Right ventricle myocardium superior (tissue), 1 donor: Measurements from ENCODE around the gene P3H1. TPM values are rescaled to one million over a fixed set of nuclear protein-coding genes. Genes with fewer than 3 reads are reported as not detected.
"Not testable (repeated sequence)": the region's sequence is repeated elsewhere in the genome, so short reads cannot be mapped to it uniquely, and the experiment has no call there.

Experiments used
- ATAC-seq: fragments of 200-7000 bp; cut with Tn5 transposase; one replicate; pipeline ENCODE4 v1.9.1; 2020; ENCODE audit warnings: mild to moderate bottlenecking; ENCODE audit not compliant: poor library complexity
- DNase-seq: peaks from one replicate; pipeline ENCODE4 v3.0.0-alpha.2; 2020
- intact Hi-C: fragments of 100-400 bp; cut with DNase I; formaldehyde crosslinking; loops from one replicate; pipeline ENCODE4 v1.11.2; 2022
- total RNA-seq: library from RNA; stranded (reverse); fragmentation: NEBNext Ultra II Directional; extraction: Animal tissue kit (Norgen Biotek cat#: 25700); gene quantifications from one replicate; pipeline ENCODE4 v1.2.1, GENCODE V29; 2021
- donor health status: DM: no; HTN: yes; CAD: no; lungs with severe emphysema.

Gene P3H1
- total RNA-seq, 1 donor from 2014 or later: 6.7 TPM

- DNase-seq (no peak), ATAC-seq (no peak)
- intact Hi-C loops: loop anchor here (5.0 kb wide), 1 partner anchor 296 kb away; no protein-coding TSS in a partner anchor
Observed at GRCh38 chr1:42776502-42776901, 9.7 kb upstream of the P3H1 start.

GRCh38 chr1:42774928-42775526 is 8.2 kb upstream of the P3H1 start:
- DNase-seq: no peak
- intact Hi-C loops: loop anchor here (5.0 kb wide), 1 partner anchor 297 kb away; no protein-coding TSS in a partner anchor
- ATAC-seq: no peak

GRCh38 chr1:42773420-42773819 is 6.6 kb upstream of the P3H1 start:
- DNase-seq (no peak), ATAC-seq (no peak)
- intact Hi-C loops: no loop called here

GRCh38 chr1:42769811-42770210 is 3.0 kb upstream of the P3H1 start:
- ATAC-seq: no peak
- no peak for DNase-seq
- intact Hi-C loops: no loop called here

GRCh38 chr1:42768172-42768571 is 1.3 kb upstream of the P3H1 start:
- no peak for DNase-seq
- intact Hi-C loops: no loop called here
- ATAC-seq: no peak

GRCh38 chr1:42767510-42768000 is 727 bp upstream of the P3H1 start:
- ATAC-seq (peak; percentile 35), DNase-seq (no peak)
- intact Hi-C loops: no loop called here

- intact Hi-C loops: no loop called here
- DNase-seq (peak; percentile 64), ATAC-seq (peak; percentile 22)
Observed at GRCh38 chr1:42765832-42766740, 742 bp downstream of the P3H1 start.

- no peak for ATAC-seq
- DNase-seq: no peak
- intact Hi-C loops: no loop called here
Observed at GRCh38 chr1:42765269-42765668, 1.6 kb downstream of the P3H1 start.

- intact Hi-C loops: no loop called here
- no peak for DNase-seq
- ATAC-seq: no peak
Observed at GRCh38 chr1:42762269-42762668, 4.6 kb downstream of the P3H1 start.

- no peak for DNase-seq
- ATAC-seq: no peak
- intact Hi-C loops: no loop called here
Observed at GRCh38 chr1:42761567-42761966, 5.3 kb downstream of the P3H1 start.

GRCh38 chr1:42759114-42759513 is 7.7 kb downstream of the P3H1 start:
- no peak for ATAC-seq
- no peak for DNase-seq
- intact Hi-C loops: no loop called here

- ATAC-seq (no peak), DNase-seq (no peak)
- intact Hi-C loops: no loop called here
Observed at GRCh38 chr1:42758641-42759040, 8.2 kb downstream of the P3H1 start.

- ATAC-seq (no peak), DNase-seq (no peak)
- intact Hi-C loops: no loop called here
Observed at GRCh38 chr1:42757892-42758275, 8.9 kb downstream of the P3H1 start.

- DNase-seq (no peak), ATAC-seq (peak; percentile 52)
- intact Hi-C loops: no loop called here
Observed at GRCh38 chr1:42756956-42757891, 9.6 kb downstream of the P3H1 start.

GRCh38 chr1:42753070-42753469 is 13.8 kb downstream of the P3H1 start:
- DNase-seq (no peak), ATAC-seq (no peak)
- intact Hi-C loops: no loop called here

- intact Hi-C loops: no loop called here
- no peak for ATAC-seq
- no peak for DNase-seq
Observed at GRCh38 chr1:42752284-42752683, 14.5 kb downstream of the P3H1 start.

- intact Hi-C loops, DNase-seq, ATAC-seq: not testable (repeated sequence)
Observed at GRCh38 chr1:42751511-42752070, 15.2 kb downstream of the P3H1 start.

- DNase-seq: no peak
- intact Hi-C loops: no loop called here
Observed at GRCh38 chr1:42750041-42750440, 16.8 kb downstream of the P3H1 start.

More at GRCh38 chr1:42750041-42750440, 16.8 kb downstream of the P3H1 start:
- ATAC-seq: no peak
